Osteocyte (in vitro differentiated cells): ENCODE results near the gene ZBTB12. TPM values are rescaled to one million over a fixed set of nuclear protein-coding genes. Genes with fewer than 3 reads are reported as not detected.

Source experiments
- DNase-seq: peaks from one replicate; pipeline ENCODE4 v3.0.0; 2021; ENCODE audit warnings: mixed read lengths; ENCODE audit not compliant: unreplicated experiment; ENCODE audit errors: extremely low spot score
- H3K27ac Mint-ChIP-seq: one replicate; pipeline ENCODE4 v1.8.0; 2021; ENCODE audit warnings: mild to moderate bottlenecking, mixed read lengths; ENCODE audit not compliant: unreplicated experiment
- H3K27me3 Mint-ChIP-seq: one replicate; pipeline ENCODE4 v1.8.0; 2021; ENCODE audit warnings: mixed read lengths; ENCODE audit not compliant: unreplicated experiment
- H3K36me3 Mint-ChIP-seq: one replicate; pipeline ENCODE4 v1.8.0; 2021; ENCODE audit warnings: mixed read lengths; ENCODE audit not compliant: unreplicated experiment
- H3K4me1 Mint-ChIP-seq: one replicate; pipeline ENCODE4 v1.8.0; 2021; ENCODE audit warnings: mixed read lengths; ENCODE audit not compliant: unreplicated experiment
- H3K4me3 Mint-ChIP-seq: one replicate; pipeline ENCODE4 v1.8.0; 2021; ENCODE audit warnings: mild to moderate bottlenecking, moderate library complexity, mixed read lengths; ENCODE audit not compliant: unreplicated experiment
- H3K9me3 Mint-ChIP-seq: one replicate; pipeline ENCODE4 v1.8.0; 2021; ENCODE audit warnings: mixed read lengths; ENCODE audit not compliant: unreplicated experiment
- CTCF ChIP-seq: fragments of 200-600 bp; sonication (generic); IDR thresholded peaks from 2 replicates; pipeline ENCODE4 v1.5.0; 2021; ENCODE audit warnings: antibody characterized with exemption, mild to moderate bottlenecking, moderate library complexity
- total RNA-seq: library from RNA; stranded (reverse); gene quantifications from 2 replicates; pipeline ENCODE4 v1.2.1, GENCODE V29; 2021

Gene ZBTB12
- total RNA-seq, 1 donor from 2014 or later: 8.8 TPM

DNA sequence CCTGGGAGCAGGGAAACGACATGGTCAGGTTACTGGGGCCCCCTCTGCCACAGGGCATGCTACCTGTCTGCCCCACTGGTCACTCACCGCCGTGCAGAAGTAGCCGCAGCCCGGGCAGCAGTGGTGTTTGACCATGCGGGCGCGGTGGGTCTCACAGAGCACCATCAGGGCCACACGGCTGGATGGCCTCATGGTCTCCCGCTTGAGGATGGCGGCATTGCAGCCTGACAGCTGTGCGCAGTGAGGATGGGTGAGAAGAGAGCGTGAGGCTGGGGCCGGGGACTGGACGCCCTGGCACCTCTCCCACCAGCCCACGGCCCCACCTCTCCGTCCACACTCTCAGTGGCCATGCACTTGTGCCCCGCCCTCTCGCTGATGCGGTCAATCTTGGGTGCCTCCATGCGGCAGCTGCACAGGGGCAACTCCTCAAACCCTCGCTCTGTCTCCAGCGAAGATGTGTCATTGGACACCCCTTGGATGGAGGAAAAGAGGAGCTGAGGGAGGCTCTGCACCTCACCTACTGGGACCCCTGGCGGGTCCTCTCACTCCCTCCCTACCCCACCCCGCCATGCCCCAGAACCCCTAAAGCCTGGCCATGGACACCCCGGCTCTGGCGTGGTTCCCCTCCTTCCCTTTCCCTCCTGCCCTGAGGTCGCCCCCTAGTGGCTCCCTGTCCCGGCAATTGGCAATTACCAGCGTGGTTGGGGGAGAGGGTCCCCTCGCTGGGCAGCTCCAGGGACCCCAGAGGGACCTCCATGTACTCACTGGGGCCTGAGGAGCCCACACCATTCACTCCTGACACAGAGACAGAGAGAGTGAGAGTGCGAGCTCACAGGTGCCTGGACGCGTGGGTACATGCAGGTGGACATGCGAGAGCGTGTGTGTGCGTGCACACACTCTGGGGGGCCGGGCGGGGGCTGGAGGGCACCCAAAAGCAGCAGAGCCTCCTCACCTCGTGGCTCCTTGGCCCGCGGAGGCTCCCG lies 13.3 kb downstream of the ZBTB12 start:
- Mint-ChIP-seq H3K4me1 (no peaks in the 10 kb centered on the region), H3K4me3 (no peak overlapping the region), H3K36me3 (peaks cover 33% of the 10 kb centered on the region), H3K27ac (no peak overlapping the region), H3K27me3 (no peaks in the 10 kb centered on the region), H3K9me3 (no peaks in the 10 kb centered on the region)
- peak; percentile 74 for TF ChIP-seq CTCF
- DNase-seq: no peak

- TF ChIP-seq CTCF: no peak
- Mint-ChIP-seq H3K27me3 (no peaks in the 10 kb centered on the region), H3K4me3 (no peak overlapping the region), H3K36me3 (peaks cover 31% of the 10 kb centered on the region), H3K27ac (no peak overlapping the region), H3K9me3 (no peaks in the 10 kb centered on the region), H3K4me1 (no peaks in the 10 kb centered on the region)
- DNase-seq: no peak
Observed at GRCh38 chr6:31887173-31888007, 14.5 kb downstream of the ZBTB12 start.

- DNase-seq: no peak
- peaks cover 30% of the 10 kb centered on the region for H3K36me3 Mint-ChIP-seq
- H3K4me3 Mint-ChIP-seq: no peak overlapping the region
- H3K27ac Mint-ChIP-seq: no peak overlapping the region
- H3K27me3 Mint-ChIP-seq: no peaks in the 10 kb centered on the region
- TF ChIP-seq CTCF: no peak
- no peaks in the 10 kb centered on the region for H3K4me1 Mint-ChIP-seq
- H3K9me3 Mint-ChIP-seq: no peaks in the 10 kb centered on the region
Observed at GRCh38 chr6:31886541-31886991, 15.3 kb downstream of the ZBTB12 start.

DNA sequence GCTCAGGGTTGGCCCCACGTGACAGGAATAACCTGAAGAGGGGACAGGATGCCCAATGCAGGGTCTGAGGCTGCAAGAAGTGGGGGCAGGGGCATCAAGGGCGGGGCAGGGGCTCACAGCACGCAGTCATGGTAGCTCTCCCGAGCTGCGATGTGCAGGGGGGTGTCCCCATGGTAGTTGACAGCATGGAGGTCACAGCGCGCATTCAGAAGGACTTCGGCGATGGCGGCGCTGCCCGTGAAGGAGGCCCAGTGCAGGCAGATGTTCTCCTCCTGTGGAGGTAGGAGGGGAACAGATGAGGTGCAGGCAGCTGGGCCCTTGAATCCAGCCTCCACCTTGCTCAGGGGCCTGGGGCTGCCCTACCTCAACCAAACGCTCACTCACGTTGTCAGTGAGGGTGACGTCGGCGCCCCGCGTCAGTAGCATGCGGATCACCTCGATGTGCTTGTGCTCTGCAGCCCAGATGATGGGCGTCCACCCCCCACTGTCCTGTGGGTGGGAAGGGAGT lies 17.3 kb downstream of the ZBTB12 start:
- H3K36me3 Mint-ChIP-seq: peaks cover 35% of the 10 kb centered on the region
- no peaks in the 10 kb centered on the region for H3K9me3 Mint-ChIP-seq
- H3K27ac Mint-ChIP-seq: no peak overlapping the region
- TF ChIP-seq CTCF: no peak
- peaks cover 5% of the 10 kb centered on the region for H3K4me1 Mint-ChIP-seq
- no peak for DNase-seq
- H3K27me3 Mint-ChIP-seq: no peaks in the 10 kb centered on the region
- no peak overlapping the region for H3K4me3 Mint-ChIP-seq
